NOMO-1 treated with dmso at 0.1 percent for 144 hours (cell line): ENCODE results near the gene MBTPS1.
A peak's percentile ranks its signal among the peaks of the same experiment; 100 is the strongest.

Experiments used
- DNase-seq: peaks from one replicate; lab custom pipeline; 2025; ENCODE audit not compliant: unreplicated experiment; lab: John Stamatoyannopoulos, UW

MBTPS1 gene

DNA sequence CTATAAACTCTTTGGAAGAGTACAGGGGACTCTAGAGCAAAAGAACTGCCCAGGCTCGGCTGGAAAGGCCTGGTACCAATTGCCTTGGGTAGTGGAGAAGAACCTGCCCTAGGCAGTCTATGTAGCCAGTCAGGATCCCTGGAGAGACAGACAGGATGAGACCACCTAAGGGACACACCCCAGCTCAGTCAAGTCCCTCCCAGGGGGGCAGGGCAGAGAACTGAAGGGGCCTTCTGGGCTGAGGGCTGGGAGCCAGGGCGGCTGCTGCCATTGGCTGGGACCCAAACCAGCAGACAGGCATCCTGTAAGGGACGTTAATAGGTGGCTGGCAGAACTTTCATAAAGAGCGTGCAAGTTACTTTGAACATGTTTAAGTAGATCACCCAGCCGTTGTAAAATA lies 61.4 kb downstream of the MBTPS1 start:
- no peak for DNase-seq

DNA sequence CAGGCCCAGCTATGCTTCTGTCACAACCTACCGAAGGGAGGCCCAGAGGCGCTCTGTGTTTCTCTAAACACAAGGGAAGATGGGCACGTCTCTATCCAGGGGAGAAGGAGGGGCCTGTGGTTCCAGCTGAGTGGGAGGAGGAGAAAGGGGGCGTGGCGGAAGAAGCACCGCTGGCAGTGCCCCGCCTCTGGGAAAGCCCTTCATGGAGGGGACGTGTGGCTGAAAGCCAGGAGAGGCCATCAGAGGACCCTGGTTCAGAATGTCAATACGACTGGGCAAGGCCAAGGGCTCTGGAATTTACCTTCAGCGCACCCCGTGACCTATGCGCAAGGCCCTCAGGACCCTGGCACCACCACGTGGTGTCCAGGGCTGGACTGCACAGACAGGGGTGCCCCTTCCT lies 61.8 kb downstream of the MBTPS1 start:
- DNase-seq: no peak

DNA sequence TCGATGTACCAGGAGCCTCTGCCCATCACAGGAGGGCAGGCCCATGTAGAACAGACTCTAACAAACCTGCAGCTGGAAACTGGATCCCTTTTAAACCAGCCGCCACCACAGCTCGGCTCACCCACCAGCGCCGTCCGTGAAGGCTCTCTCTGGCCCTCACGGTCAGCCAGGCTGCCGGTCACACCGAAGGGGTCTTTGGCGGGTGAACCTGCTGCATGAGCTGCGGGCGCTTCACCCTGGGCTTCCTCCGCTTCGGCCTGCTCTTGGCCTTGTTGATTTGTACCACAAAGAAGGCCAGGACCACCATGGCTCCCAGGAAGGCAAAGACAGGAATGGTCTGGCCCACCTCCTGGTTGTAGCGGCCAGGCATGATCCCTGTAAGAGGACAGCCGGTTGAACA lies 62.5 kb downstream of the MBTPS1 start:
- no peak for DNase-seq

DNA sequence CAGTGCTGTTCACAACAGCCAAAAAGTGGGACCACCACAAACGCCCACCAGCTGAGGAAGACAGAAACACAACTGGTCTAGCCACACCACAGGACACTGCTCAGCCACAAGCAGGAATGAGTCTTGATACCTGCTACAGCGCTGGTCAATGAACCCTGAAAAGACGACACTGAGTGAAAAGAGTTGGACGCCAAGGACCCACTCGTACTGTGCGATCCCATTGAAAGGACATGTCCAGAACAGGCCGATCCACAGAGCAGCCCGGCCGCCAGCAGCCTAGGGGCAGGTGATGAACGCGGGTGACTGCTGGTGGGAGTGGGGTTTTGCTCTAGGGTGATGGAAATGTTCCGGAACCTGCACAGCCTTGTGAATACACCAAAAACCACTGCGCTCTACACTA lies 63.5 kb downstream of the MBTPS1 start:
- DNase-seq: no peak

DNA sequence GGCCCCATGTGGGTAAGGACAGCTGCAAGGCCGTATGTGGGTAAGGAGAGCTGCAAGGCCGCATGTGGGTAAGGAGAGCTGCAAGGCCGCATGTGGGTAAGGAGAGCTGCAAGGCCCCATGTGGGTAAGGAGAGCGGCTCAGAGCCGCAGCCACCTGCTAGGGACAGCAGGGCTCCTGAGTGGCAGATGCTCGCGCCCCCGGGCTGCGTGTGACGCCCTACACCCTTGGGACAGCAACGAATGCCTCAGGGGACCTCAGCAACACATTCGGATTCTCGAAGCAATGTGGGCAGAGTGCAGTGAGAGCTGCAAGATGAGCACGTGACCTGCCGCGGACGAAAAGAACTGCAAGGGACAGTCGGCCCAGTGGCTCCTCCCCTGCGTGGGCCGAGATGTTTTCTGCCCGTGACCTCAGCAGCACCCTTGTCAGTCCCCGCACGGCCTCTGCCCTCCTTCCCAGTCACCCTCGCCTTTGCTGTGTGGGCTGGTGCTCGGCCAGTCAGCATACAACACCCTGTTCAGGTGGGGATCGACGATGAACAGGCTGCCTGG lies 64.6 kb downstream of the MBTPS1 start:
- no peak for DNase-seq

DNA sequence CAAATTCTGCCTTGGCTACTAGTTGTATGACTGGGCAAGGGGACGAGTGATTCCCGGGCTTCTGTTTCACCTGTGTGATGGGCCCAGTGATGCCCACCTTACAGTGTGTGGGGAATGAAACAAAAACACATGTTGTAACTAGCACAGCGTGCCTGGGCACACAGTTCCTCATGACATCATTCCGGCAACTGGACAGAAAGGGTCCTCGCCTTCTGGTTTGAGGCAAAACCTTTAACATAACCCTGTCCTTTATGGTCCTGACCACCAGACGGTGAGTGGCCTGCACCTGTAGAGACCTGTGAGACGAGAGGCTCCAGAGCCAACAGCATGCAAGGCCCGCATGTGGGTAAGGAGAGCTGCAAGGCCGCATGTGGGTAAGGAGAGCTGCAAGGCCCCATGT lies 66.4 kb downstream of the MBTPS1 start:
- no peak for DNase-seq

DNA sequence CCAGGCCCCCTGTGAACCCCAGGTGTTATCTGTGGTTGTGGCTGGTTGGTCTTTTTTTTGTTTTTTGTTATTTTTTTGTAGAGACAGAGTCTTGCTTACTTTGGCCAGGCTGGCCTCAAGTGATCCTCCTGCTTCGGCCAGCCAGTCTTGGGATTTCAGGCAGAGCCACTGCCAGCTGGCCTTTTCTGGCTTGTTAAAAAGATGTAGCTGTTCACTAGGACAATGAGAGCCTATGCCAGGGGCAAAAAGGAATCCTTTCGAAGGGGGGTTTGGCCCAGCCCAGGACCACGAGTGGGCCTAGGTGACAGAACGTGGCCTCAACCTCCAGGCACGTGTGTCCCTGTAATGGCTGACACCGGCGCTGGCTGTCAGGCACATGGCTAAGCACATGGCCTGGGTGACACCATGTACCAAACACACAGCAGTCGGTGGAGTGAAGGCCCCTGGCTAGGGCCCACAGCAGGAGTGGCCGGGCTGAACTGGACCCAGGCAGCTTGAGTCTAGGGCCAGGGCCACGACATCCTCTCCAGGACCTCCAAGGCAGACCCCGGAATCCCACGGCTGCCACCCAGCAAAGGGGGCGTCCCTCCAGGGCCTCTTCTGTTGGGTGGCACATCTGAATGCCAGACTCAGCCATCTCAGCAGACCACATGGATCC lies 67.2 kb downstream of the MBTPS1 start:
- DNase-seq: no peak

DNA sequence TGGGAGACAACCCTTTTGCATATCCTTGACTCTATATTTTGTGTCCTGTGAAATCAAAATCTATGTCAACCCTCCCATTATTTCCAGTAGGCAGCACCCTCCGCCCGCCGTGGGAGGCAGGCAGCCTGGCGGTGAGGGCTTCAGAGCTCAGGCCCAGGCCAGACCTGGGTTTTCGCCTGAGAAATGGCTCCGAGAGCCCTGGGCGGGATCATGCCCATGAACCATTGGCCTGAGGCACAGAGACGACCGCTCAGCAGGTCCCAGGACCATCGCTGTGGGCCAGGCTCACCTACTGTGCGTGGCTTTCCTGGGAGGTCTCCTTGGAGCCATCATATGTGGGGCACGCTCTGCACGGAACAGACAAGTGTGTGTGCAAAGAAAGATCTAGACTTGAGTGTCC lies 67.9 kb downstream of the MBTPS1 start:
- no peak for DNase-seq

DNA sequence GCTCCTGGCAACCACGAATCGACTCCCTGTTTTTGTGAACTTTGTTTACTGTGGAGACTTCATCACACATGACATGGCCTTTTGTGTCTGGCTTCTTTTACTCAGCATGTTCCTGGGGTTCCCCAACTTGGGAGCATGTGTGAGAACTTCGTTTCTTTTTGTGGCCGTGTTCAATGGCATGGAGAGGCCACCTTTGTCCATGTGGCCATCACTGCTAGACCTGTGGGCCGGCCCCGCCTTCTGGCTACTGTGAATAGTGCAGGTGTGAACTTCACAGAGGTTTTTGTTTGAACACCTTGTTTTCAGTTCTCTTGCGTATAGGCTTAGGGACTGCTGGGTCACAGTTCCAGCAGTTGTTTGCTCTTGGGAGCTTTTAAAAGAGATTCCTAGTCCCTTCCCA lies 68.5 kb downstream of the MBTPS1 start:
- DNase-seq: no peak

DNA sequence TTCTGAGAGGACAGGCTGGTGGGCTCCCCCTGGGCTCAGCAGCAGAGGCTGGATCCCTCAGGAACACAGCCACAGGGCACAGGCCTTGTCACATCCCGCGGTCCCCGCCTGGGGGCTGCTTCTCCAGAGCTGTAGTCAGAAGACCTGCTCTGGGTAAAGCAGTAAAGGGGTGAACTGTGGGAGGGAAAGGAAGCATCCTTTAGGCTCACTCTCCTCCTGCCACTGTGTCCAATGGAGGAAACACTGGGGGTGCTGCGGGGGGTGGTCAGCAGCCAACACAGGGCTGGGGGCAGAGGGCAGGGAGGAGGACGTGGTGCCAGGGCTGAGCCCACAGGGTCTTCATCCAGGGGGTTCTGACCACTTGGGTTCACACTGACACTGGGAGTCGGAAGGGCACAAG lies 69.1 kb downstream of the MBTPS1 start:
- DNase-seq: no peak

DNA sequence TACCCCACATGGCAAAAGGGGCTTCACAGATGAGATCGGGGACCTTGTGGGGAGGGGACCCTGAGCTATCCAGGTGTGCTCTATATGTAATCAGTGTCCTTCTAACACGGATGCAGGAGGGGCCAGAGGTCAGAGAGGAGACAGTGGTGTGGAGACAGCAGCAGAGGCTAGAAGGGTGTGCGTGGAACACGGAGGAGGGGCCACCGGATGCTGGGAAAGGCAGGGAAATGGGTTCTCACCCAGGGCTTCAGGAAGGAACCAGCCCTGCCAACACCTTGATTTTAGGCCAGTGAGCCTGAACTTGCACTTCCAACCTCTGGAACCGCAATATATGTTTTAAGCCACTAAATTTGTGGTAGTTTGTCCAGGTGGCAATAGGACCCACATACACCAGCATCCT lies 69.5 kb downstream of the MBTPS1 start:
- DNase-seq: no peak

DNA sequence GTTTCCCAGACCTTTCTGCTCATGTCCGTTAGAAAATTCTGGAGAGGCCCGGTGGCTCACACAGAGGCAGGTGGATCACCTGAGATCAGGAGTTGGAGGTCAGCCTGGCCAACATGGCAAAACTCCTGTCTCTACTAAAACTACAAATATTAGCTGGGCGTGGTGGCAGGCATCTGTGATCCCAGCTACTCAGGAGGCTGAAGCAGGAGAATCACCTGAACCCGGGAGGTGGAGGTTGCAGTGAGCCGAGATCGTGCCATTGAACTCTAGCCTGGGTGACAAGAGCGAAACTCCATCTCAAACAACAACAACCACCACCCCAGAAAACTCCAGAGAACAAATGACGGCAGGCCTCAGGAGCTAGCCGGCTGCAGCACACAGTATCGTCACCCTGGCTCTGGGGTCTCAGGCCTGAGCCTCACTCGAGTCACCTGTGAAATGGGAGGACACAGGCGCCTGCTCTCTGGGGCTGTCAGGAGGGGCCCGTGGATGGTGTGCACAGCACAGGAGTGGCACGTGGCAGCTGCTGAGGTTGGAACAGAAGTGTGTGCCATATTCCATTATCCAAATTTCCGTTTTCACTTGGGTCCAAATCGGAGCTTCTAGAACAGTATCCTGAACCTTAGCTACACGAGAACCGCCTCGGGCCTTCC lies 70.8 kb downstream of the MBTPS1 start:
- no peak for DNase-seq

DNA sequence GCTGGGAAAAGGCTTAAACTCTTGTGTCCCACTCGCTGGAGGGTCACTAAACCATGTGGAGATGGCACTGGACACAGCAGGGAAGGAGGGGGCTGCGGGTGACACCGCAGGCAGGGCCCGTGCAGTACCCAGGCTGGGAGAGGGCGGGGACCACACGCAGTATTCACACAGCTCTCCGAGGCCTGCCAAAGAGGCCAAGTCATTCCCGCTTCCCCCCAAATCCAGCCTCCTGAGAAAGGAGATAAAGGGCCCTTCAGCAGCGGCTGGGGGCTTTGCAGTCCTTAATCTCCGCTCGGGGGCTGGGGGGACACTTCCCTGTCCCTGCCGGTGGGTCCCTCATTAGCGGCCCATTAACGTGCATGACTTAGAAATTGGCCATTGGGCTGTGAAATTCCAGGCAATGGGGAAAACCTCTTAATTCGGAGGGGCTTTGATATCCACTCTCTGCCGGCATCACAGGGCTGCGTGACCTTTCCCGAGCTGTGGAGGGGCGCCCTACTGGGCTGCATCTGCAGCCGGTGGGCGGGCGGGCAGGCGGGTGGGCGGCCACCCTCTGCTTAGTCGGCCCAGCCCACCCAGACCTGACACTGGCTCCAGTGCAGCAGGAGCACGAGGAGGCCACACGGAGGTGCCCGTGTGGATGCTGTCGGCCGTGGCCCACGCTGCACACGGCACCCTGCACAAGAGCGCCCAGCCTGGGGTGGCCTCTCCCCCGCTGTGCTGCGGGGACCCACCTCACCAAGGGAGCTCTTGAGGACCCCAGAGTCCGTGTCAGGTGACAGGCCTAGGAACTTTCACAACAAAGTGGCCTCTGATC lies 71.5 kb downstream of the MBTPS1 start:
- DNase-seq: no peak

DNA sequence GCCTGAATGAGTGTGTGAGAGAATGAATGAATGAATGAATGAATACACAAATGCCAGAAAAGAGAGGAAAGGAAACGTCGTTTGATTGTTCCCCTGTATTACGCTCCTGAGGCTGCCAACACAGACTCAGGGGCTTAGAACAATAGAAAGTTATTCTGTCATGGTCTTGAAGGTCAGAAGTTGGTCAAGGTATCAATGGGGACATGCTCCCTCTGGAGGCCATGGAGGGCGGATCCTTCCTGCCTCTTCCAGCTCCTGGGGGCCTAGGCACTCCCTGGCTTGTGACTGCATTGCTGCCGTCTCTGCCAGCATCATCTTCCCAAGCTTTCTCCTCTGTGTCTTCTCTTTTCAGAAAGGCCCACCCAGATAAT lies 72.6 kb downstream of the MBTPS1 start:
- peak; percentile 2 for DNase-seq

DNA sequence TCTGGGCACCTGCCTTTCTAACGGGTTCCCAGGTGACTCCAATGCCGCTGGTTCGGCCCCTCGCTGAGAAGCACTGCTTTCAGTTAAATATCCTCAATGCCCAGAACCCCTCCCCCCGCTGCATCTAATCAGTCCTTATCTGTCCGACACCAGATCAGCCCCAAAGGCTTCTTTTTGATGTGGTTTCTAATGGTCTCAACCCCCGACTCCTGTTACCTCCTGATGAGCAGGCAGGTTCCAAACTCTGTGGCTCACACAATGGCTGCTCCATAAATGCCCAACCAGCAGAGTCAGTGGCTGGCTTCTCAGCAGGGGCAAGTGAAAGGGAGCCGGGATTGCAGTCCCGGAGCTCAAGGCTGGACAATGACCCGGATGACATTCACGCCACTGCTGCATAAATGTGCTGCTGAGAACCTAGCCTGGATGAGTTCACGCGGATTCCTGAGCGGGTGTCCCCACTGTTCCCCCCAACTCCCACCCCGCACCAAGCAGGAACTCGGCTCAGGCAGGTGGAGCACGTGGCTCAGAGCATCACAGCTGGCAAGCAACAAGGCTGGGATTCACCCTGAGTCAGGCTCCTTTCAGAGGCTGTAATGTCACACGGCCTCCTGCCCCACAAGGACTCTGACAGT lies 73.1 kb downstream of the MBTPS1 start:
- no peak for DNase-seq

DNA sequence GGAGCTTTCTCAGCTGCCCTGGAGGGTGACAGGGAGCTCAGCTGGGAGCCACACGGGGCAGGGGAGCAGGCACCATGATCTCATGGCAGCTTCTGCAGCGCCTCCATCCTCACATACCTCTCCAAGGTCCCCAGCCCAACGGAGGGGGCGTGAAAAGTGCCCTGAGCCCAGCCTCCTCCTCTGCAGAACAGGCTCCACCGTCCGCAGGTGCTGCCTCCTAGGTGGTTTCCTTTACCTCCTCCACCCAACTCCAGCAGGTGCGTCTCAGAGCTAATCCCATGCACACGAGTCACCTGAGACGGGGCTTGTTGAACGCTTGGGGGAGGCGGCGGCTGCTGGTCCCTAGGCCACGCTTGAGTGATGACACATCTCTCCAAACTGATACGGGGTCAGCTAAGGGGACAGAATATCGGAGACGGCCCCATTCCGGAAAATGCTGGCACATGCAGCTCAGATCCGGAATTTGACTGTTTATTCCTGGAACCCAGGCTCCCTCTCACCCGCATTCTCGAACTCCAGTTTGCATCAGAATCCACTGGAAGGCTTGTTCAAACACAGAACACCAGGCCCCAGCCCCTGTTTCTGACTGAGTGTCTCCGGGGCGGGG lies 73.8 kb downstream of the MBTPS1 start:
- DNase-seq: no peak

DNA sequence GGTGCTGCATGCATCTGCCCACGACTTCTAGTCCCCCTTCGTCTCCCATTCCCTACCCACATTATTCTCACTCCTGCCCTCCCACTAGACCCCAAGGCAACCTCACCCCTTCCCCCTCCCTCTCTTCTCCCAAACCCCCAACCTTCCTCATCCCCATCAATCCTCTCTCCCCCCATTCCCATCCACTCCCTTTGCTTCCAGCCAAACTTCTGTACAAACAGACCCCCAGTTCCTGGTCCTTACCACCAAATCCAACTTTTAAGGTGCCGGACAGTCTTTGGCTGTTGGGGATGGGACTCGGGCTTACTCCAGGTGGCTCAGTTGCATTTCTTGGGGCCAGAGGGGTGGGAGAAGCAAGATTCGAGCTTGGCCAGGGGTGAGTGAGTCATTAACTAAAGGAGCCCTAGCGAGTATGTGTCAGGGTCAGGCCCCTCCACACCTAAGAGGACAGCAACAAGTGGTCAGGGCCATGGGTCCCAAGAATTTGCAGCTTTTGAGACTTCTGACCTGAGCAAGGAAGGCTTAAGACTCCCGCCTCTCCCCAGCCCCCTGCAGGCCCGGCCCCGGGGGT lies 74.3 kb downstream of the MBTPS1 start, which contains the start of gene SLC38A8:
Gene SLC38A8, minus strand, starts transcription at position 488 of the 571 bp plus-strand sequence. CDS start 638 bp downstream, outside the sequence.
- DNase-seq: no peak

DNA sequence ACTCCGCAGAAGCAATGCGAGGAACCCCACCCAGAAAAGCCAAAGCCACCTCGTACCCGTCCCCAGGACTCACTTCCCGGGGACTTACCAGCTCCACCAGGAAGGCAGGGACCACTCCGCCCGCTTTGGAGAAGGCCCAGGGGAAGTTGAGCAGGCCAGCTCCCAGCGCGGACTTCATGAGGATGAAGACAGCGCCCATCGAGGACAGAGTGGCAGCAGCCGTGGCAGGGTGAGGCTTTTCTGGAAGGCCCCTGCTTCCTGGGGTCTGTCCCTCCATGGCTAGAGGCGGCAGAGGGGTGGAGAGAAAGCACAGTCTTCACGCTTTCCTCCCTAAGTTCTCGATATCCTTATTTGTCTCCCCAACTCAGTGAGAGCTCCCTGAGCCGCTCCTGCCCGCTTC lies 74.9 kb downstream of the MBTPS1 start:
- DNase-seq: no peak

DNA sequence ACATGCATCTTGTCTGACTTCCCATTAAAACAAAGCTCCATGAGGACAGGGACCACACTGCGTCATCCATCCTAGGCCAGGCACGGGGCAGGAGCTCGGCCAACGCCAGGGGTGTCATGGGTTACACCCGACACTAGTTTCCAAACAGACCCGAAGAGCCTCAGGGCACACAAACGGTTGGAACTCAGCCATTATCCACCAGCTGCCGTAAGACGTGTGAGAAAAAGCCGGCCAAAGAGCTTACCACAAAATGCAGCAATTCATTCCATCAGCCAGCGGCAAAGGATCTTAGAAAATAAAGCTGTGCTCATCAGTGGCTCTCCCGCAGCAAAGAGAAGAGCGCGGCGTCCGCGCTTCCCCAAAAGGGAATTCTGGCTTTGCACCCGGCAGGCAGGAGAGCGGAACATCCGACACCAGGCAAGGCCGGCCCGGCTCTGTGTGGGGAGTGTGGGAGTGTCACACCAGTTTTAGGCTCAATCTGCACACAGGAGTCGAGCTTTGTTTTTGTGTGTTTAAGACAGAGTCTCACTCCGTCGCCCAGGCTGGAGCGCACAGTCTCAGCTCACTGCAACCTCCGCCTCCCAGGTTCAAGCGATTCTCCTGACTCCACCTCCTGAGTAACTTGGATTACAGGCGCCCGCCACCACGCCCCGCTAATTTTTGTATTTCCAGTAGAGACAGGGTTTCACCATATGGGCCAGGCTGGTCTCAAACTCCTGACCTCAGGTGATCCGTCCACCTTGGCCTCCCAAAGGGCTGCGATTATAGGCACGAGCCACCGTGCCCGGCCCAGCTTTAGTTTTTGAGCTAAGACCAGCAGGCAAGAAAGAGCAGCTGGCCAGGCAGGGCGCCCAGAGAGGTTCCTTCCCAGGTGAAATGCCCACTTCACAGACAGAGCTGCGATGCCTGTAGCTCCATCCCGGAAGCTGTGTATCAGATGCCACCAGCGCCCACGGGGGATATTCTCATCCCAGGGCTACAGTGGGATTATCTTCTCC lies 75.6 kb downstream of the MBTPS1 start:
- no peak for DNase-seq
